Parathyroid adenoma (tissue), 2 donors: Measurements from ENCODE around the gene ARHGAP15.

Source experiments
- H2AFZ ChIP-seq: fragments of 300-600 bp; sonication (generic); one replicate; pipeline ENCODE4 v1.7.0; 2017; ENCODE audit warnings: antibody characterized with exemption, mild to moderate bottlenecking
- H3K27ac ChIP-seq: fragments of 300-600 bp; sonication (generic); one replicate; pipeline ENCODE4 v1.7.0; 2017
- H3K27me3 ChIP-seq: fragments of 300-600 bp; sonication (generic); one replicate; pipeline ENCODE4 v1.7.0; 2017; ENCODE audit warnings: low read length; ENCODE audit not compliant: control insufficient read depth, insufficient read depth
- H3K36me3 ChIP-seq: fragments of 300-600 bp; sonication (generic); one replicate; pipeline ENCODE4 v1.7.0; 2017; ENCODE audit warnings: low read length; ENCODE audit not compliant: control insufficient read depth, insufficient read depth
- H3K4me1 ChIP-seq: fragments of 300-600 bp; sonication (generic); one replicate; pipeline ENCODE4 v1.7.0; 2017; ENCODE audit warnings: control low read depth
- H3K4me2 ChIP-seq: fragments of 300-600 bp; sonication (generic); one replicate; pipeline ENCODE4 v1.7.0; 2017; ENCODE audit warnings: low read length
- H3K4me3 ChIP-seq: fragments of 300-600 bp; sonication (generic); one replicate; pipeline ENCODE4 v1.7.0; 2017; ENCODE audit warnings: low read depth, low read length
- H3K79me2 ChIP-seq: fragments of 300-600 bp; sonication (generic); one replicate; pipeline ENCODE4 v1.7.0; 2017; ENCODE audit warnings: control low read depth
- H3K9ac ChIP-seq: fragments of 300-600 bp; sonication (generic); one replicate; pipeline ENCODE4 v1.7.0; 2017; ENCODE audit warnings: mild to moderate bottlenecking
- H3K9me3 ChIP-seq: fragments of 300-600 bp; sonication (generic); one replicate; pipeline ENCODE4 v1.7.0; 2017; ENCODE audit warnings: low read length; ENCODE audit not compliant: control insufficient read depth
- TF ChIP-seq, protein P1 (sequence below): fragments of 300-600 bp; sonication (generic); IDR thresholded peaks from one replicate; pipeline ENCODE4 v1.7.0; 2017; ENCODE audit warnings: antibody characterized with exemption, mild to moderate bottlenecking
- donor health status: primary hyperparathyroidism.

The ARHGAP15 gene

DNA sequence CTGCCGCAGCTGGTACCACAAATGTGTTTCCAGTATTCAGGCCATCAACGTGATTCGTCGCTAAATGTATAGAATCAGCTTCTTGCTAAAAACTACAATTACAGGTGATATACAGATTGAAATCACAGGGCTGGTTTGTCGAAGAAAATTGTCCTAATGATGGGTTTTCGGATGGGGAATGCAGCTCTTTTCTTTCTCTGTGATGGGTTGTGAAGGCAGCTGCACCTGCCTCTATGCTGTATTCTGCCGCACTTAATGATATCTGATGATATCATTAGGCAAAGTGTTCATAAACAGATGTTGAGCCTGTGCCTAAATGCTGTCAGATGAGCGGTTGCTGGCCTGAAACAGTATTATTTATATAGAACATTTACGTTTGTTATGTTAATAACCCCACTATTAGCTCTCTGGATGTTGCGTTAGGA lies 218.1 kb downstream of the ARHGAP15 start:
- no peak overlapping the region for H3K4me2 ChIP-seq
- no peak overlapping the region for H3K27ac ChIP-seq
- H3K9ac ChIP-seq, result no peak overlapping the region
- H2AFZ ChIP-seq, result no peak overlapping the region
- no peaks in the 10 kb centered on the region for H3K4me1 ChIP-seq
- H3K36me3 ChIP-seq, result no peaks in the 10 kb centered on the region
- TF ChIP-seq, protein P1, sequence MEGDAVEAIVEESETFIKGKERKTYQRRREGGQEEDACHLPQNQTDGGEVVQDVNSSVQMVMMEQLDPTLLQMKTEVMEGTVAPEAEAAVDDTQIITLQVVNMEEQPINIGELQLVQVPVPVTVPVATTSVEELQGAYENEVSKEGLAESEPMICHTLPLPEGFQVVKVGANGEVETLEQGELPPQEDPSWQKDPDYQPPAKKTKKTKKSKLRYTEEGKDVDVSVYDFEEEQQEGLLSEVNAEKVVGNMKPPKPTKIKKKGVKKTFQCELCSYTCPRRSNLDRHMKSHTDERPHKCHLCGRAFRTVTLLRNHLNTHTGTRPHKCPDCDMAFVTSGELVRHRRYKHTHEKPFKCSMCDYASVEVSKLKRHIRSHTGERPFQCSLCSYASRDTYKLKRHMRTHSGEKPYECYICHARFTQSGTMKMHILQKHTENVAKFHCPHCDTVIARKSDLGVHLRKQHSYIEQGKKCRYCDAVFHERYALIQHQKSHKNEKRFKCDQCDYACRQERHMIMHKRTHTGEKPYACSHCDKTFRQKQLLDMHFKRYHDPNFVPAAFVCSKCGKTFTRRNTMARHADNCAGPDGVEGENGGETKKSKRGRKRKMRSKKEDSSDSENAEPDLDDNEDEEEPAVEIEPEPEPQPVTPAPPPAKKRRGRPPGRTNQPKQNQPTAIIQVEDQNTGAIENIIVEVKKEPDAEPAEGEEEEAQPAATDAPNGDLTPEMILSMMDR, result no peak
- no peaks in the 10 kb centered on the region for H3K27me3 ChIP-seq
- no peaks in the 10 kb centered on the region for H3K9me3 ChIP-seq
- H3K4me3 ChIP-seq, result no peak overlapping the region
- no peaks in the 10 kb centered on the region for H3K79me2 ChIP-seq

DNA sequence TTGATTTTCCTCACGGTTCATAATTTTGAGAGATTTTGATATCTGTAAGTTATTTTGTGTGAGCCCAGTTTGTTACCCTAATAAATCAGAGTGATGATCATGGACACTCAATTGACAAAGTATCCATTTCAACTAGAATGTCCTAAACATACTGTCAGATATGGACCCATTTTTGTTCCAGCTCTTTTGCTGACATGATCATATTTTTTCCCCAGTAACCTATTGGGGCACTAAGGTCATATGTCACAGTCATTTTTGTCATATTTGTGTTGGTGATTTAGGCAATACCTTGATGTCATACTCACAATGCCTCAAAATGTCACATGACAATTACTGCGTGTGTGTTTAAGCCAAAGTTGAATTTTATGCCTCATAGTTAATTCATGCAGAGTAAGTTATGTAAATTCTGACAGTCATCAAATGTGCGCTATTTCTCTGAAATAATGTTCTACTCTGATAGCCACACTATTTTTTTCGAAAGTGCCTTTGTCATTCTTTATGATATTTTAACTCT lies 218.7 kb downstream of the ARHGAP15 start:
- H3K79me2 ChIP-seq, result no peaks in the 10 kb centered on the region

DNA sequence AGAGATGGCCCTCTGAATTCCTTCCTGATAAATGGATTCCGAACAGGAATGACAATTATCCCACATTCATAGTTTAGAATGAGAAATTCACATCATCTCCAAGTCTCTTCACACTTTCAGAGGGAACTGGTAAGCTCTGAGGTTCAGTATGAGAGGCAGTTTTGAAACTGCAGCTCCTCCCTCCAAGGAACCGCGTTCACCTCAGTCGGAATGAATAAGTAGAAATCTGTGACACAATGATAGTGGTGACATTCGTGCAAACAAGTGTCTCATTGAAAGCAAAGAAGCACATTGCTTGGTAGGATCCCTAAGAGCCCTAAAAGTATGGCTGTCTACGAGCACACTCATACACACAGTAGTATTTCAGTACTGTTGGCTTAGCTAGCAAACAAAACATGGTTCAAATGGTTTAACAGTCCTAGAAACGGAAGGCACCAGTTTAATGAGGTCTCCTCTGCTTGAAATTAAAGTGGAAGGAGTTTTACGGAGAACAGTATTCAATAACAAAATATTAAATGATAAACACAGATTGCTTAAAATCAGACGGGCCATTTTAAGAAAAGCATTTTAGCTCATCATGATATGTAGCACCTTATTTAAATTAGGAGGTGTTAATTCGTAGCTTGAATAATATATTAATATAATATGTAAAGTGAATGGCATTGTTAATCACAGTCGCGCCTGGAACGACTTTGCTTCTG lies 225.0 kb downstream of the ARHGAP15 start:
- Histone ChIP-seq H3K4me1 (no peaks in the 10 kb centered on the region), H3K79me2 (no peaks in the 10 kb centered on the region), H2AFZ (no peak overlapping the region), H3K27ac (no peak overlapping the region), H3K4me3 (no peak overlapping the region), H3K9ac (no peak overlapping the region), H3K9me3 (no peaks in the 10 kb centered on the region), H3K4me2 (no peak overlapping the region), H3K27me3 (no peaks in the 10 kb centered on the region), H3K36me3 (no peaks in the 10 kb centered on the region)
- TF ChIP-seq, protein P1, result no peak

More for the DNA sequence above, 218.7 kb downstream of the ARHGAP15 start:
- Histone ChIP-seq H3K27ac (no peak overlapping the region), H3K9me3 (no peaks in the 10 kb centered on the region), H3K27me3 (no peaks in the 10 kb centered on the region), H3K4me3 (no peak overlapping the region), H3K4me1 (no peaks in the 10 kb centered on the region), H3K4me2 (no peak overlapping the region), H3K36me3 (no peaks in the 10 kb centered on the region), H2AFZ (no peak overlapping the region), H3K9ac (no peak overlapping the region)
- TF ChIP-seq, protein P1, result no peak

DNA sequence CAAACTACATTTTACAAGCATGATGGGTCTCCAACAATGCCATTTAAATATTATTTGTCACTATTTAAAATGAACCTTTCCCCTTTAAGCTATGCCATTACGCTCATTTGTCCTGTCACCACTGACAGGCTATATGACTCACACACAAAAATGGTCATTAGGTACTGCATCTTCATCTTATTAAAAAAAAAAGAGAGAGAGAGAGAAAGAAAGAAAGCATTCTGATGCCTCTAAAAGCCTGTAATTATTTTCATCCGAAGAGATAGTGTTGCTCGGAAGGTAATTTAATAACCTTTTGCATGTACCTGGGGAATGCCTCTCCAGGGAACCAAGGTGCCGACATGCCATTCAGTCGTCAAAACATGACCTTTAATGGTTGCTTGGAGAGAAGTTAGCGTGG lies 226.7 kb downstream of the ARHGAP15 start:
- no peak overlapping the region for H3K4me2 ChIP-seq
- H2AFZ ChIP-seq, result no peak overlapping the region
- H3K4me3 ChIP-seq, result no peak overlapping the region
- no peaks in the 10 kb centered on the region for H3K27me3 ChIP-seq
- TF ChIP-seq, protein P1, result no peak
- H3K4me1 ChIP-seq, result no peaks in the 10 kb centered on the region
- H3K27ac ChIP-seq, result no peak overlapping the region
- no peaks in the 10 kb centered on the region for H3K9me3 ChIP-seq
- no peaks in the 10 kb centered on the region for H3K79me2 ChIP-seq
- H3K9ac ChIP-seq, result no peak overlapping the region
- no peaks in the 10 kb centered on the region for H3K36me3 ChIP-seq

DNA sequence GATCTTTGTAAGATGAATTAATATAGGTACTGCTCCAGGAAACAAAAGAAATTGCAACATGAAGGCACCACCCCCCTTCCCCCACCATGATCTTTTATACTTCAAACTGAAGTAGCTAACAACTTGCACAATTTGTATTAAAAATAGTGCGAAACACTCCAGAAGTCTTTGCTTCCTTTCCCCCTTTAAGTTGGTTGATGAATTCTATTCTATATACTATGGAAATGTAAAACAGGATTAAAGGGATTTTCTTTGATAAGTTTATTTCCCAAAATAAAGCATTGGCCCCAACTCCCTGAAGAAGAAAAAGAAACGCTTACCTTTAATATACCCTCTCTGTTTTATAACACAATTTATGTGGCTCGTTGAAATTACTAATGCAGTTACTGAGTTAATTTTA lies 227.1 kb downstream of the ARHGAP15 start:
- H3K27ac ChIP-seq, result no peak overlapping the region
- H2AFZ ChIP-seq, result no peak overlapping the region
- no peak overlapping the region for H3K9ac ChIP-seq
- no peaks in the 10 kb centered on the region for H3K79me2 ChIP-seq
- H3K4me1 ChIP-seq, result no peaks in the 10 kb centered on the region
- H3K4me3 ChIP-seq, result no peak overlapping the region
- H3K27me3 ChIP-seq, result no peaks in the 10 kb centered on the region
- TF ChIP-seq, protein P1, result no peak
- no peaks in the 10 kb centered on the region for H3K36me3 ChIP-seq
- H3K4me2 ChIP-seq, result no peak overlapping the region
- no peaks in the 10 kb centered on the region for H3K9me3 ChIP-seq
